NCI-H1092 (cell line): ENCODE data around the gene MAST4.

Experiments
- DNase-seq: peaks from one replicate; lab custom pipeline; 2025; lab: John Stamatoyannopoulos, UW

MAST4 gene

DNA sequence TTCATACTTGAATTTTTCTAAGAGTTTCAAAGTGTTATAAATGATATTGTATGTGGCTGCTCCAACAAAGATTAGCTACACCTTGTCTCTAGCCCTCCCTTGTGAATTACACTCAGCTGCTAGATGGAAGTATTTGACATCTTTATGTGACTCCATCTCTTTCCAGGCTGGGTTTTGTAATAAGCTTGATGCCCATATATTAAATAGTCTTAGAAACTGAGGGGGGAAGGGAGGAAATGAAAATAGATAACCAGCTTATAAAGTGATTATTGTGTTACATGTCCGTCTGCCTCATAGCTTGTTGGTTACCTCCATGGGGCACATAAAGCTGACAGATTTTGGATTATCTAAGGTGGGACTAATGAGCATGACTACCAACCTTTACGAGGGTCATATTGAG is 537.0 kb downstream of the MAST4 start:
- DNase-seq: no peak

DNA sequence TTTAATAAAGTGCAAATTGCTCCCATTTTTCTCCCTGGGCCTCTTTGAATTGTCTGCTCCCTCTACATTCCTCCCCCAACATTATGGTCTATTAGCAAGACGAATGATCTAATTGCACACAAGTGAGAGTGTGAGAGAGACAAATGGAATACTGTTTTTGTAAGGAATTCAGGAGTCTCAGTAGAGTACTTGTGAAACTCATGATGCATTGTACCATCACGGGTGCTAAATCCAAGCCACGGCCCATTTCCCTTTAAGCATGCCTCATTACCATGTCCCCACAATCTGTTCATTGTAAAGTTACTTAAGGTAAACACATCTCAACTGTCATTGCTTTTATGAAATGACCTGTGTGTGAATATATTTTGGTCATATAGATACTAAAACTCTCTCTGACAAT is 537.6 kb downstream of the MAST4 start:
- DNase-seq: no peak

DNA sequence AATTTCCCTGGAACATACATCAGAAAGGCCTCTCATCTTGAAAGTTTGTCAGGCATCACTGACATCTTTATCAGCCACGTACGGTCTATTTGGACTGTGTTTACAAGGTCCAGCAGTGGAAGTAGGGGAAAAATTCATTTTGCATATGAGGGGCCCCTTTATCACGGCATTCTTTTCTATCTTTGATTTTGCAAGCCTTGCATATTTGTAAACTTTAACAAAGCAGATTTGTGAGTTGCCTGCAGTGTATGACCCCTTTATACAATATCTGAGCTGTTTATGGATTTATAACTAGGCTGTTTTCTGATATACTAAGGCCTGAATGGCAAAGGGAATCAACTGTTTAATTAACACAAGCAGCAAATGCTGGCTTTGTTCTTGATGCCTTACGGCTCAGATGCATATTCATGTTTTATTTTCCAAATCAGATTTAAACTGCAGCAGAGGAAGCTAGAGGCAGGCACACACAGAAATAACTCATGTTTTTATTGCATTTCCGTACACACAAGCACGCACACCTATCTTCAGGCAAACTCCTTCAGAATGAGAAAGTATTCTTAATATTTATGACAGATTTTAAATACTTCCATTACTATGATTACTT is 539.3 kb downstream of the MAST4 start:
- no peak for DNase-seq

DNA sequence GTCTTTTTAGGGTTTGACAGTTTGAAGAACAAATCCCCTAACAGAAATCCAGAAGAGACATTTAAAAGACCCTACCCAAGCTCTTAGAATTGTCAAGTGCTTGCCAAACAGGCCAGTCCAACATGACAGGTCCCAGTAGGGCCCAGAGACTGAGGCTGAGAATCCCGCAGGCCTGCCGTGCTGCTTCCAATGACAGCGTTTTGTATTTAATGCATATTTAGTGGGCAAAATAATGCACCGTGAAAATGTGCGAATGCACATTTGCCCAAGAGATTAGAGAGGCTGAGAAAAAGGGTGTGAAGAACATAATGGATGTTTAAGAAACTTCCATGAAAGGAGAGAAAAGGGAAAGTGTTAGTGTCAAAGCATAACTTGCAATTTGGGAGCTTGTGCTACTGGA is 542.8 kb downstream of the MAST4 start:
- DNase-seq: no peak

DNA sequence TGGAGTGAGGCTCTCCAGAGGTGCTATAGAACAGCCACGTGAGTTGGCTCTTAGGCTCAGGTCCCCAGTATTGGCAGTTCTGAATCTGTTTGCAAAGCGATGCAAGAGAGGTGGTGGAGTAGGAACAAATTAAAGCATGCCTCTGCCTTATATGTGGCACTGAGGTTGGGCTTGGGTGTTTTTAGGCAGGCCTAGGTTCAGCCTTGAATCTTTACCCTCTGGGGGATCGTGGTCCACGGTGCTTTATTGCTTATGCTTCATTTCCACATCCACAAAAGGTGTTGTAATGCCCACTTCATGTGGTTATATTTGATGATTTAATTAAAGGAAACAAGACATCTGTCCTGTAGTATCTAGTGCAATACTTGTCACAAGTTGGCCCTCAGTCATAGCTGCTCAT is 544.2 kb downstream of the MAST4 start:
- DNase-seq: no peak

DNA sequence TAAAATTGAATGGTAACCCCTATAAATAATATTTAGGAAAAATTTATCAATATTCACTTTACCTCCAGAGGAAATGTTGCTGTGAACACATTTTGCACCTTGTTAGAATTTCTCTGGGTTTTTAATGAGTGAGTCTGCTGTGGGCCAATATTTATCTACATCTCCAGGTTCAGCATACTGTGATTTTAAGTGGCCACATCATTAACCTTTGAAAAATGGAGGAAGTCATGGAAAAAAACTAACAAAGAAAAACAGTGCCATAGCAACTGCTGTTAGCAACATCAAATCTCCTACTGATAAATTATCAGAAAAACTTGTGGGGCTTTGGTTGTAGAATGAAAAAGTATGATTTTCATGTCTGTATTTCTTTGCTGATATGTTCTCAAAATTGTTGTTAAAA is 545.5 kb downstream of the MAST4 start:
- no peak for DNase-seq

DNA sequence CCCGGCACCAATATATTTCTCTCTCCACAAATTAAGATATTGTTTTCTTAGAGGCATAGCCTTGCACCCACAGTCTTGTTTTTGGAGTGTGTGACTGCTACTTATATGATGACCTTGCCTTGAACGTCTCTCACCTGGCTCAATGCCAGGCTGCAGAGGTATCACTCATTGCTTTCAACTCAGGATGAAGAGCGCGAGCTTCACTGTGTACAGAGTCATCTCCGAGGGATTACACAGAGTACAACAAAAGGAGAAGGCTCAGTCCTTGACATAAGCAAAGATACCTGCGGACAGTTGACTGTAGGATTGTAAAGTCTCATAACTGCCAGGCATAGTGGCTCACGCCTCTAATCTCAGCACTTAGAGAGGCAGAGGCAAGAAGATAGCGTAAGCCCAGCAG is 546.6 kb downstream of the MAST4 start:
- no peak for DNase-seq

DNA sequence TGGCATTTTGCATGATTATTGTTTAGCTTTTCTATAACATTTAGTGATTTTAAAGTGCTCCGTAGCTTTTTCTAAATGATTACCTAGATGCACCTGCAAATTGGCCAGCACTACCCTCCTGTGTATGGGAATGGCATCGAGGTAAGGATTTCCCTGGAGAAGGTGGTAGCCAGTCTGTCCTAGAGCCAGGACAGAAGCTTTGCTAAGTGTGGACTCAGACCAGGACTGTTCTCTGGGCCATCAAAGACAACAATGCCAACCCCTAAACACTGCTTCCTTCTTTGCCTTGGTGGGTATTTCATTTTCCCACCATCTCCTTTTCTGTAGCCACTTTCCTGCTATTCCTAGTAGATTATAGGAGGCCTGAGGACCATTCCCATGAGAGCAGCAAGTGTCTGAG is 547.4 kb downstream of the MAST4 start:
- DNase-seq: no peak

DNA sequence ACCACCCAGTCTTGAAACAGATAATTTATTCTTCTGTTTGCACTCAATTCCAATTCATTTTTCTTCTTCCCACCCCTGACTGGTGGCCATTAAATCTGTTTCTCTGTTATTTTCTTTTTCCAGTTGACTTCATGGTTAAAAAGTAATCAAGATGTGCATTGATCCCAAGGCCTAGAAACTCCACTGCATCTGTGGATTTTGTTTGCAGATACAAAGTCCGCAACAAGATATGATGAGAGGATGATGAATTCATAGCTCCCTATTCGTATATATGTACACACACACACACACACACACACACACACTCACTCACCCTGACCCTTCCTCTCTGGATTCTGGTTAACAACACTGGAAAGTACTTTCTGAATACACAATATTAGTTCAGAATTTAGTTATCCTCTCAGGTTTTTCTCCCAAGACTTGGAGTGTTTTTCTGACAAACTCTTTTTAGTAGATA is 548.0 kb downstream of the MAST4 start:
- no peak for DNase-seq

DNA sequence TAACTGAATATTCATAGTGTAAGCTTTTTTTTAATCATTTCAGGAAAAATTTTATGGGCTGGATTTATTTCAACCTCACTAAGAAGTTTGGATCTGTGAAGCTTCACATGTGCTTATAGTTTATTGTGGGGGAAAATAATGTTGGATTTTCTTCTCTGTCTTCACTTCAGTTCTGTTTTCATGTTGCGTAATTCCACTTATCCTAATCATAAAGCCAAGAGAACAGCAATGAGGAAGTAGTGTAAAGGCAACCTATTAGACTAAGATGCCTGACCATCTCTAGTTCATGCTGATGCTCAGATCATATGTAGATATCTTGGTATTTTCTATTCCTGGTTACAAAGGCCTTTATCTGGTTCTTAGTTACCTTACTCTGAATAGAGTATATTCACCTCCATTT is 550.4 kb downstream of the MAST4 start:
- DNase-seq: no peak

DNA sequence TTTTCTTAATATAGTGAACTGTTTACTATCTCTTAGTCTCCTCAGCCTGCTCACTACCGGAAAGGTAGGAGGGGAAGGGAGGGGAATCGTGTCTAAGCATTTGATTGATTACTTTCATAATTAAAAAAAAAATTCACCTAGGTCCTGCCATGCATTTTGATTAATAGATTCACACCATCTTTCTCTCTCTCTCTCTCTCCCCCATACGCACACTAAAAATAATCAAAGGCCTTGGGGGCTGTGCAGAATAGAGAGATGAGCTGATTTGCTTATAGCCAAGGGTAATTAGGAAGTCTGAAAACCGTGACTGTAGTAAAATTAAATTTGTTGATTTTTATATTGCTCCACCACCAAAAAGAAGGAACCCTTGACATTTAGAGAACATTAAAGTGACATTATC is 550.8 kb downstream of the MAST4 start:
- no peak for DNase-seq

DNA sequence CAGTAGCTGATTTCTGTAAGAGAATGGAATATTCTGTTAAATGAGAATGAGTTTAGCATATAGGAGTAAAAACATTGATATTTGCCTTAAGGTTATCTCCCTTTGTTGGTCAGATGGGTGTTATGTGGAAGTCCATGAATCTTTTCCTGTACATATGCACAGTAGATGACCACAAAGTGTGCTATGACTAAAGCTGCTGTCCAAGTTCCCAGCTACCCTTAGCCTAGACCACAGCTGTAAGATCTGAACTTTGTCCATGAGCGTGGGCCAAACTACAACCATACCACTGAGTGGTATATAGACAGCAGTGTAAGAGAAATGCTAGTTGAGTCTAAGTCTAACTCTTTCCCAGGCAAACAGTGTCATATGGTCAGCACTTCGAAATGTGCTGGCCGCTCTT is 551.6 kb downstream of the MAST4 start:
- no peak for DNase-seq

DNA sequence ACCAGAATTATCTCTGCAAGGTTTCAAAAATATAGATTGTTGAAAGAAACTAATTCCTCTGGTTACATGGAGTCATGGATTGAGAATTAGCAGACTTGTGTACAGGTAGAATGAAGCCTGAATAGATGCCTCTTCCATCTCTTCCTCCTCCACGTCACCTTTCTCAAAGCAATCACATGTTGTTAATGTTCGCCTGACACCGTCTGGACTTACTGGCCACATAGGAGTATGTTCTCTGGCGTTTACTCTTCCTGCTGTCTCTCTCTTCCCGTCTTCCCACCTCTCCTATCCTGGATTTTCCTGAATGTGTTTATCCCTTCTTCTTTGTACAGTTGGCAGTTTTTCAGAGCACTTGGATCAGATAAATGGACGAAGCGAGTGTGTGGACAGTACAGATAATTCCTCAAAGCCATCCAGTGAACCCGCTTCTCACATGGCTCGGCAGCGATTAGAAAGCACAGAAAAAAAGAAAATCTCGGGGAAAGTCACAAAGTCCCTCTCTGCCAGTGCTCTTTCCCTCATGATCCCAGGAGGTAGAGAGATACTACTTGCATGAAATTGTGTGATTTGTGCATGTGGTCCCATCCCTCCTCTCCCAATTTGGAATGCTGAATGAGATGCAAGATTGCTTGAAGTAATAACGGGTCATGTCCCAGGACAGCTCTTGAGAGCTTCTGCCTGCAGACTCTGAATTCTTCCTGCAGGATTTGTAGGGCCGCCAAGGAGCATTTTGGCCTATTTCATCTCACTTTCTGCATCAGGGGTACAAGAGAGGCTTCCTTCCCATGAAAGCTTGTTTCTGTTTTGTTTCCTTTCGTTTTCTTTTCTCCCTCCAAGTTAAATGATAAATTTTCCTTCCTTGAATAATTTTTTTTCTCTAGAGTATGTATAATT is 553.1 kb downstream of the MAST4 start:
- no peak for DNase-seq

DNA sequence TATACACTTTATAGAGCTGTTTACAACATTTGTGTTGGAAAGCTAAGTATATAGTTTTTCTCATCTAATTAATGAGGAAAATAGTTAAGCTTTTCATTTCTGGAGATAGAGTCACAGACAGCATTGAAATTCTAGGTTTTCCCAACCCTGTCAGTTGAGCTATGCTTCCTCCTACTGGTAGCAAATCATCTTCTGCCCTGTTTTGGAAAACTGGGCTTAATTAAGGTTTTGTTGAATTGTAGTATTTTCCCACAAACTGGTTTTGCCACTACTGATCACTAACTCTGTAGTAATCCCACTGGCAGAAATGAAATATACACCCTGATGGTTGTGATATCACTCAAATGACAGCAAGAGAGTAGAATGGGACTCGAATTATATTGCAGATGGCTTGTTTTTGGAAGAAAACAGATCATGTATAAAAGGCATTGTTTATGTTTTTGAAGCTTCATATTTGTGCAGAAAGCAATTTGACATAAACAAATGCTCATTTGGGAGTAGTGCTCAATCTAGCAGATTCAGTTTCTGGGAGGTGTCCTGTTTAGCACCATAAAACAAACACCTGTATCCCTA is 553.8 kb downstream of the MAST4 start:
- no peak for DNase-seq

DNA sequence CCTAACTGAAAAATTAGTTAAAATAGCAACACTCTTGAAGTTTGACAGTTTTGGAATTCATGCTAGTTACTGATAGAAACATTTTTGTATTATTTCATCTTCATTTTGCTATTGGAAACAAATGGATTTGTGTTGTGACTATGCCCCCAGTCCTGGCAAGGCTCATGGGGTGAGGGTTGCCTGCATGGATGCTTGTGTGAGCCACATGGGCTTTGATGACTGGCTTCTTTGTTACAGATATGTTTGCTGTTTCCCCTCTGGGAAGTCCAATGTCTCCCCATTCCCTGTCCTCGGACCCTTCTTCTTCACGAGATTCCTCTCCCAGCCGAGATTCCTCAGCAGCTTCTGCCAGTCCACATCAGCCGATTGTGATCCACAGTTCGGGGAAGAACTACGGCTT is 556.2 kb downstream of the MAST4 start:
- DNase-seq: no peak

DNA sequence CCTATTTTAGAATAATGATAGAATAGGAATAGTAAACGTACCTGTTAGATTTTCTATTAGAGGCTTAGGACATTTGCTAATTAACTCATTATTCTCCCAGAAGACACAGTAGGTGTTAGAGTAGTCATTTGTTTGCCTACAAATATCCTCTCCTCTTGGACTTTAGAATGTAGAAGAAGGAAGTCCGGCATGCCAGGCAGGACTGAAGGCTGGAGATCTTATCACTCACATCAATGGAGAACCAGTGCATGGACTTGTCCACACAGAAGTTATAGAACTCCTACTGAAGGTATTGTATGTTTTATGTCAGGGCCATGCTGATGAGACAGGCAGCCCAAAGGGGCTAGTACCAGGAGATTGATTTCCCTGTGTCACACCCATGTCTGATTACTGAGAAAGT is 557.1 kb downstream of the MAST4 start:
- no peak for DNase-seq

DNA sequence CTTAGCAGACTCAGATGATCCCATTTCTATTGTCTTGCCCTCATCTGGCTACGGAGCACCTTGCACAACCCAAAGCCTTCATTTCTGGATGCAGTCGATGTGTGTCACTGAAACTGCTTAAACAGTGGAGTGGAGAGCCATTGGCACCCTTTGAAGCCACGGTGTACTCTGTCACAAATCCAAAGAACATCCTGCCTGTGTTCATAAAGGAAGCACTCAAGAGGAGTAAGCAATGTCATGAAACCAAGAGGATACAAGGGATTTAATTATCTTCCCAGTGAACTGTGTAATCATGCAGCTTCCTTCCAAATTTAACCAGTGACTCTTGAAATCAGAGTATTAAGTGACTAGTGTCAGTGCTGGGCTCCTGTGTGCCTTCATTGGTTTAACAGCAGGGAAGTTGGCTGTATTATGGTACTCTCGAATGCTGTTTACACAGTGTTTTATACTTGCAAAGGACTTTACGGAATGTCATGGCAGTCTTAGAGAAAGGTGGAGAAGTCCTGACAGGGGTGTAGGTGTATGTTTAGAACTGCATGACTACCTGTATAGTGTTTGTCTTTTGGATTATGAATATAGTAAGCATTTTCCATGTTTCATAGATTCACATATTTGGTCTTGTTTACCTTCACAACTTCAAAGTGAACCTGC is 558.5 kb downstream of the MAST4 start:
- DNase-seq: peak; percentile 7

DNA sequence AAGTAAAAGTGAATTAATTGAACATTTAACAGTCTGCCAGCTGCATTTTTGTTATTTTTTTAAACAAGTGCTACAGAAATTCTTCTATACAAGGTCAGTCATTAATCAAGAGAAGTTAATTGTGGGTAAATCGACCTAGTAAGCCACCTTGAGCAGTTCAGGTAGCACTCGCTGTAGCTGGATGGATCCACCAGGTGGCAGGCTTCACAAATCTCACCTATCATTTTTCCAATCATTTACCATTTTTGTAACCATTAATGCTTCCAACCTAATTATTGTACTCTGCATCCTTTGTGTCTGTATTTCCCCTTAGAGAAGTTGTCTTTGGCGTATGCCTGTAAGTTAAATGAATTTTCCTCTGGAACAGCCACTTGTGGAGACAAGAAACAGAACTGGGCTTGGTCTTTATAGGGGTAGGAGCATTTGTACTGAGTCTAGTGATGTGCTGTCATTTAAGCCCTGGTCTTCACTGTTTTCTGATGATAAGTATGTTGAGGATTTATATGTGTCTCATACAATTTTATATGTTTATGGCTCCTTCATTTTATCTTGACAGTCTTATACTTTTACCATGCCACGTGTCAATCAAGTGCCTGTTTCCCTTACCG is 560.9 kb downstream of the MAST4 start:
- DNase-seq: no peak

DNA sequence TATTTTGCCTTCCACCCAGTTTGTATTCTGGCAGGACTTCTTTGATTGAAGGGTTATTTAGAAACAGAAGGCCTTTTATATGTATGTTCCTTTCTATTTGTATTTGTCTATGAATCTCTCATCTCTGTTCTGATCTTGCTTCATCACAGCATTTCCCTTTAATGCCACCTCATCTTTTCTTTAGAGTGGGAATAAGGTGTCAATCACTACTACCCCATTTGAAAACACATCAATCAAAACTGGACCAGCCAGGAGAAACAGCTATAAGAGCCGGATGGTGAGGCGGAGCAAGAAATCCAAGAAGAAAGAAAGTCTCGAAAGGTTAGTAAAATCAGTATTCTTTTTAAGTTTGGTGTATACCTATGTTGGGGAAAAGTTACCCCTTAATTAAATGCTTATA is 564.1 kb downstream of the MAST4 start:
- no peak for DNase-seq

DNA sequence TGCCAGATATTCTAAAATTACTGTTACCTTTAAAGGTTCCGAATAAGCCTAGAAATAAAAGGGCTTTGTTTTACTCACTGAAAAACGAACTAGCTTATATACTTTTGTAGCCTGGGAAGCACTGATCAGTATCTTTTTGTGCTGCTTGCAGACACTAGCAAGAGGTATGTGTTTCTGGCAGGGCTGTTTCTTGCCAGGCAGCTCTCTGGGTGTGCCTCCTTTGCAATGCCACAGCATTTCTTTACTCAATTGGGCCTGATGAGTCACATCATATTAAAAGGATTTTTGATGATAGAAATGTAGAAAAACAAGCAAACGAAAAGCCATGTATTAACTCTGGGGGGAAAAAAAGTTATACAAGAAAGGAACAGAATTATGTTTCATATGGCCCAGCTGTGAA is 564.8 kb downstream of the MAST4 start:
- DNase-seq: no peak

DNA sequence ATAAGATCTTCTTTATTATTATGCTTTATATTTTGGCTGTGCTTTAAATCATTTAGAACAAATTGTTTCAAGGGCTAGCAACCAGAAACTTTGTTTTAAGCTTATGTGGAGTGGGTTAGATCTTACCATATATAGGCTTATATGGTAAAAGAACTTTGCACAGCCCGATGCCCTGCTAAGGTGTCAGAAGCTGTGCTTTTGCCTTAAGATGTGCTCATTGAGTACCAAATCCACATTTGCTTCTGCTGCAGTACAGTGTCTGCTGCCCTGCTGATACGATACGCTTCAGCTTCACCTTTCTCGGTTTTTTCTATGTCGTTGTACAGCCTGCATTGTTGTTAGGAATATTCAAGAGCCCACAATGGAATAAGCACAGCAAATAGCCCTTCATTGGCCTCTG is 565.6 kb downstream of the MAST4 start:
- DNase-seq: no peak

DNA sequence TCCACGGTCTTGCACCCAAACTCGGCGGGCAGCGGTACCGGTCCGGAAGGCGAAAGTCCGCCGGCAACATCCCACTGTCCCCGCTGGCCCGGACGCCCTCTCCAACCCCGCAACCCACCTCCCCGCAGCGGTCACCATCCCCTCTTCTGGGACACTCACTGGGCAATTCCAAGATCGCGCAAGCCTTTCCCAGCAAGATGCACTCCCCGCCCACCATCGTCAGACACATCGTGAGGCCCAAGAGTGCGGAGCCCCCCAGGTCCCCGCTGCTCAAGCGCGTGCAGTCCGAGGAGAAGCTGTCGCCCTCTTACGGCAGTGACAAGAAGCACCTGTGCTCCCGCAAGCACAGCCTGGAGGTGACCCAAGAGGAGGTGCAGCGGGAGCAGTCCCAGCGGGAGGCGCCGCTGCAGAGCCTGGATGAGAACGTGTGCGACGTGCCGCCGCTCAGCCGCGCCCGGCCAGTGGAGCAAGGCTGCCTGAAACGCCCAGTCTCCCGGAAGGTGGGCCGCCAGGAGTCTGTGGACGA is 567.1 kb downstream of the MAST4 start:
- no peak for DNase-seq
